ENCODE results near the gene MYLK. TPM values are rescaled to one million over a fixed set of nuclear protein-coding genes. Genes with fewer than 3 reads are reported as not detected.

Gene MYLK
- total RNA-seq, 4 donors from 2014 or later, result 9.7 to 92.8 (median 32.5) TPM

DNA sequence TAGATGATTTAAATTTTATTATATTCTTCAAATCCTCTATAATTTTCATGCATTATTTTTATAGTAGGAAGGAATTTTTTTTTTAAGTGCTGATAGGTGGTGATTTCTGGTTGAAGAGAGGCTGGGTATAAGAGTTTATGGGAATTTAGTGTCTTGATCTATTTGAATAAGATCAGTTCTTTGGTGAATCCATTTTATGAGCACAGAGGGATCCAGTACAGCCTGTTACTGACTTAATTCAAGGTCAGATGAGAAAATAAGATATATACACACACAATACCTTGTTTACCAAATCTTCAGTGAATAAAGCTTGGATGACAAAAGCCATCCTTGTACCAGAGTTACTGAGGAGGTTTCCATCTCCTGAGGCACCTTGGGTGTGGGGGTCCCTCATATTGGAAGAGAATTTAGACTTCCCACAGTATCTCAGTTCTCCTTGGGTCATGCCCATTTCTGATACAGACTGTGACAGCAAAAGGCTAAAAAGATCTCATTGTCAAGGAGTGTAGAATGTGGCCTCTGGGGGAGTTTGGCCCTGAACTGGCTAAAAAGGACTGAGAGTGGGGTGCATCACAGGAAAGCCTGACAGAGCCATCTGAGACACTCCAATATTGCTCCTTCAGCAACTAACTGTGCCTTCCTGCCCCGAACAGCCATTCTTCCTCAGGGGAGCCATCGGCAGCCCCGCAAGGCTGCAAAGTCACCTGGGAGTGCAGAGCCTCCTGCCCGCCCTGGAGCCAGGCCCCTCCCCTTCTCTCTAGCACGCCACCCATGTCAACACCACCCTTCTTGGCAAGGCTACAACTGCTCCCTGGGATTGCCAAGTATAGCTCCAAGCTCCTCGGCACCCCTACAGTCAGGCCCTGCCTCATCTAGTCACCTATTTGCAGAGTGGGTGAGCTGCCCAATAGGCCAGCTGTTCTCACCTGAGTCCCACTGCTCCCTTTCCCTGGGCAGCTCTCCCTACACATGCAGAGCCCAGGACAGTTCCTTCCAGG, 256.2 kb downstream of the MYLK start:
- DNase-seq (ENCODE audit: low spot score in 2 of 2), result peak; percentile 55 to 85
- TF ChIP-seq POLR2A (IDR thresholded peaks at IDR 0.05), result no peak
- TF ChIP-seq CTCF (IDR thresholded peaks at IDR 0.05), result no peak
- H3K4me3 ChIP-seq (ENCODE audit: low read depth, poor library complexity, severe bottlenecking), result no peak overlapping the region
- 46 to 66% methylated on average over 6 of the region's 6 CpGs for WGBS, 2 donors
- intact Hi-C loops (cut with DNase I; ENCODE audit: low total_unique reads), result no loop called here

GRCh38 chr3:123626881-123627280, 257.3 kb downstream of the MYLK start:
- intact Hi-C loops (cut with DNase I; ENCODE audit: low total_unique reads), result no loop called here
- peak in 1 of 2 donors; percentile 71 for DNase-seq (ENCODE audit: low spot score in 2 of 2)
- TF ChIP-seq POLR2A (IDR thresholded peaks at IDR 0.05) (no peak), CTCF (IDR thresholded peaks at IDR 0.05) (no peak)
- no peak overlapping the region for H3K4me3 ChIP-seq (ENCODE audit: low read depth, poor library complexity, severe bottlenecking)
- 86 to 88% methylated on average over 7 of the region's 7 CpGs for WGBS, 2 donors

- TF ChIP-seq CTCF (IDR thresholded peaks at IDR 0.05) (no peak), POLR2A (IDR thresholded peaks at IDR 0.05) (no peak)
- no peak for DNase-seq (ENCODE audit: low spot score in 2 of 2)
- 73 to 82% methylated on average over 1 of the region's 1 CpG for WGBS, 2 donors
These were observed 259.8 kb downstream of the MYLK start for GRCh38 chr3:123624302-123624701.

GRCh38 chr3:123623346-123623880, 260.7 kb downstream of the MYLK start:
- WGBS, 2 donors, result 56 to 64% methylated on average over 5 of the region's 5 CpGs
- H3K4me3 ChIP-seq (ENCODE audit: low read depth, poor library complexity, severe bottlenecking), result no peak overlapping the region
- DNase-seq (ENCODE audit: low spot score in 2 of 2), result no peak
- intact Hi-C loops (cut with DNase I; ENCODE audit: low total_unique reads), result no loop called here
- no peak for TF ChIP-seq POLR2A (IDR thresholded peaks at IDR 0.05)
- TF ChIP-seq CTCF (IDR thresholded peaks at IDR 0.05), result no peak

More at GRCh38 chr3:123624302-123624701, 259.8 kb downstream of the MYLK start:
- intact Hi-C loops (cut with DNase I; ENCODE audit: low total_unique reads), result no loop called here
- no peak overlapping the region for H3K4me3 ChIP-seq (ENCODE audit: low read depth, poor library complexity, severe bottlenecking)

- intact Hi-C loops (cut with DNase I; ENCODE audit: low total_unique reads), result no loop called here
- WGBS, 2 donors, result 57 to 61% methylated on average over 2 of the region's 2 CpGs
- no peak for DNase-seq (ENCODE audit: low spot score in 2 of 2)
- H3K4me3 ChIP-seq (ENCODE audit: low read depth, poor library complexity, severe bottlenecking), result no peak overlapping the region
- TF ChIP-seq POLR2A (IDR thresholded peaks at IDR 0.05) (no peak), CTCF (IDR thresholded peaks at IDR 0.05) (no peak)
These were observed 261.4 kb downstream of the MYLK start for GRCh38 chr3:123622766-123623165.

Data from lower leg skin (tissue), 4 donors.